B cell (primary cell): ENCODE results near the gene SAFB. TPM values are rescaled to one million over a fixed set of nuclear protein-coding genes. Genes with fewer than 3 reads are reported as not detected.

Source experiments
- ATAC-seq: fragments of 200-7000 bp; cut with Tn5 transposase; one replicate; pipeline ENCODE4 v1.10.0; 2021; ENCODE audit warnings: low read depth, mild to moderate bottlenecking, moderate number of reproducible peaks, moderate library complexity
- CTCF ChIA-PET: fragments of 350-600 bp; sonication (Branson Sonifier 250); formaldehyde crosslinking; loops from one replicate; lab custom pipeline; 2021; ENCODE audit warnings: antibody characterized with exemption, inconsistent platforms; lab: Charles Lee
- POLR2A ChIA-PET: fragments of 350-600 bp; sonication (Branson Sonifier 250); formaldehyde crosslinking; loops from one replicate; lab custom pipeline; 2021; ENCODE audit warnings: antibody characterized with exemption; lab: Charles Lee
- DNase-seq: peaks from one replicate; pipeline ENCODE4 v3.0.0; 2013
- H2AFZ ChIP-seq: 2 replicates; pipeline ENCODE4 v1.6.1; 2012; ENCODE audit warnings: mild to moderate bottlenecking, low read depth, low read length; ENCODE audit not compliant: insufficient read depth, poor library complexity, severe bottlenecking
- H3K27ac ChIP-seq, 2 donors: 1 replicate in 1 of 2; 2 replicates in 1 of 2; pipeline ENCODE4 v1.5.1; 2012 to 2013; ENCODE audit warnings: low read length in 2 of 2, mild to moderate bottlenecking in 2 of 2, moderate library complexity in 1 of 2
- H3K27me3 ChIP-seq, 4 experiments: fragments of 200-600 bp in 1 of 4; sonication (generic) in 1 of 4; replicated peaks in 1 of 4; 1 replicate in 2 of 4; 2 replicates in 2 of 4; pipeline versions ENCODE4 v1.6.1 to v1.7.0; 2013 to 2016; ENCODE audit warnings: low read length in 3 of 4, mild to moderate bottlenecking in 2 of 4, mixed read lengths in 1 of 4, moderate library complexity in 1 of 4; ENCODE audit not compliant: insufficient read depth in 4 of 4, control insufficient read depth in 3 of 4; ENCODE audit errors: control extremely low read depth in 1 of 4
- H3K36me3 ChIP-seq, 2 experiments: replicated peaks in 1 of 2; 1 replicate in 1 of 2; 2 replicates in 1 of 2; pipeline versions ENCODE4 v1.6.1 to v1.7.1; 2013; ENCODE audit warnings: low read length in 1 of 2; ENCODE audit not compliant: insufficient read depth in 2 of 2, control insufficient read depth in 1 of 2; ENCODE audit errors: control extremely low read depth in 1 of 2, extremely low read depth in 1 of 2
- H3K4me1 ChIP-seq, 2 donors: fragments of 200-600 bp in 1 of 2; sonication (generic) in 1 of 2; 1 replicate in 1 of 2; 2 replicates in 1 of 2; pipeline versions ENCODE4 v1.5.1 to v1.6.1; 2013 to 2017; ENCODE audit warnings: low read length in 2 of 2; ENCODE audit not compliant: control insufficient read depth in 2 of 2, insufficient read depth in 2 of 2
- H3K4me2 ChIP-seq: replicated peaks from 2 replicates; pipeline ENCODE3; 2012; ENCODE audit warnings: mild to moderate bottlenecking, low read depth, low read length; ENCODE audit not compliant: poor library complexity, severe bottlenecking
- H3K4me3 ChIP-seq, 5 experiments: fragments of 200-600 bp in 1 of 5; sonication (generic) in 1 of 5; 1 replicate in 3 of 5; 2 replicates in 2 of 5; pipeline versions ENCODE4 v1.5.1 to v1.7.0; 2011 to 2016; ENCODE audit warnings: low read length in 4 of 5, mild to moderate bottlenecking in 4 of 5, low read depth in 2 of 5, control low read depth in 1 of 5, moderate library complexity in 1 of 5; ENCODE audit not compliant: insufficient read depth in 1 of 5; ENCODE audit errors: control extremely low read depth in 1 of 5, extremely low read depth in 1 of 5
- H3K79me2 ChIP-seq: fragments of 200-600 bp; sonication (generic); one replicate; pipeline ENCODE4 v1.6.0; 2016; ENCODE audit warnings: low read length; ENCODE audit not compliant: control insufficient read depth, insufficient read depth
- H3K9ac ChIP-seq: fragments of 200-600 bp; sonication (generic); 2 replicates; pipeline ENCODE4 v1.6.1; 2017; ENCODE audit warnings: mild to moderate bottlenecking, low read length, moderate library complexity
- H3K9me3 ChIP-seq, 3 donors: one replicate each; pipeline versions ENCODE4 v1.6.1 to v1.7.1; 2013; ENCODE audit warnings: low read length in 2 of 3; ENCODE audit not compliant: control insufficient read depth in 2 of 3, insufficient read depth in 1 of 3; ENCODE audit errors: control extremely low read depth in 1 of 3
- H4K20me1 ChIP-seq: 2 replicates; pipeline ENCODE4 v1.6.0; 2012; ENCODE audit warnings: mild to moderate bottlenecking, low read length; ENCODE audit not compliant: insufficient read depth, control insufficient read depth, poor library complexity, severe bottlenecking
- H3K27ac Mint-ChIP-seq: one replicate; pipeline ENCODE4 v1.8.0; 2021; ENCODE audit warnings: mixed read lengths
- H3K27me3 Mint-ChIP-seq: one replicate; pipeline ENCODE4 v1.8.0; 2021; ENCODE audit warnings: mixed read lengths
- H3K4me1 Mint-ChIP-seq: one replicate; pipeline ENCODE4 v1.8.0; 2021; ENCODE audit warnings: mixed read lengths
- H3K4me3 Mint-ChIP-seq: one replicate; pipeline ENCODE4 v1.8.0; 2021; ENCODE audit warnings: mixed read lengths
- H3K9me3 Mint-ChIP-seq: one replicate; pipeline ENCODE4 v1.8.0; 2022; ENCODE audit warnings: mixed read lengths; ENCODE audit not compliant: insufficient read depth
- EZH2 ChIP-seq: IDR thresholded peaks from 2 replicates; pipeline ENCODE4 v1.6.1; 2012; ENCODE audit warnings: borderline replicate concordance, low read depth, mild to moderate bottlenecking, moderate library complexity, low read length; ENCODE audit not compliant: insufficient read depth, poor library complexity, severe bottlenecking
- WGBS: methylation state at CpG from one replicate; pipeline ENCODE4 v1.1.5; 2013; ENCODE audit warnings: missing lambda C conversion rate; ENCODE audit not compliant: insufficient coverage; 5-methylcytosine and 5-hydroxymethylcytosine counted together
- intact Hi-C: fragments of 100-400 bp; cut with micrococcal nuclease; formaldehyde crosslinking; loops from one replicate; pipeline ENCODE4 v1.10.0; 2022
- polyA plus RNA-seq: library from polyadenylated mRNA; depleted of rRNA; stranded (reverse); fragments of >200 nt; gene quantifications from 2 replicates; pipeline ENCODE4 v1.2.3, GENCODE V29; 2012
- total RNA-seq, 2 donors: library from RNA; stranded (reverse); fragments of 120-200 nt in 1 of 2; gene quantifications; 1 replicate in 1 of 2; 2 replicates in 1 of 2; pipeline versions ENCODE4 v1.2.3 to v1.2.4, GENCODE V29; 2013 to 2022
- TF ChIP-seq, protein P1 (sequence below): fragments of 200-600 bp; IDR thresholded peaks from one replicate; pipeline ENCODE4 v1.8.0; 2022; ENCODE audit warnings: antibody characterized with exemption, mild to moderate bottlenecking

Gene SAFB
- total and polyA plus RNA-seq, 2 donors (not counting 1 experiment from before 2014, with no cell fraction given): 91.0 to 221 TPM

DNA sequence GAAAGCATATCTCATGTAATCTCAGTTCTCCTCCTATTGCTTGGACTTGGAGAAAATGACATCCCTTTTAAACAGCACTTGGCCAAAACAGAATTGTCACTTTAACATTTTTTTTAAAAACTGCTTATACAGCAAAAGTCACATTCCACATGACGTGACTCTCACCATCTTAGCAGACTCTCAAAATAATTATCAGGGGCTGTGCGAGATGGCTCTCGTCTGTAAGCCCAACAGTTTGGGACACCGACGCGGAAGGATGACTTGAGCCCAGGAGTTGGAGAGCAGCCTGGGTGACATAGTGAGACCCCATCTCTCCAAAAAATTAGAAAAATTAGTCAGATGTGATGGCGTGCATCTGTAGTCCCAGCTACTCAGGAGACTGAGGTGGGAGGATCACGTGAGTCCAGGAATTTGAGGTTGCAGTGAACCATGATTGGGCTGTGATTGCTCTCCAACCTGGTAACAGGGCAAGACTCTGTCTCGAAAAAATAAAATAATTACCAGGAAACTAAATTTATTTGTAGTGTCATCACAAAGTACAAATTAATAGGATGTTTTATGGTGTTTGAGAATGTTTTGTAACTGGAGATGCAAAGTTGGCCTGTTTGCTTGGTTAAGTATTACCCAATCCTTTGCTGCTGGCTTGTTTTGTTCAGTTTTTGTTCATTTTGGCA lies 8.8 kb downstream of the SAFB start:
- no peak overlapping the region for H3K4me3 Mint-ChIP-seq
- Histone ChIP-seq H3K27ac (no peak overlapping the region), H2AFZ (no peak overlapping the region), H3K4me1 (peaks cover 34 to 43% of the 10 kb centered on the region in 2 donors), H3K27me3 (no peaks in the 10 kb centered on the region), H3K4me2 (no peak overlapping the region), H3K9me3 (no peaks in the 10 kb centered on the region), H3K79me2 (peaks cover 98% of the 10 kb centered on the region), H3K9ac (no peak overlapping the region), H3K4me3 (no peak overlapping the region), H4K20me1 (peaks cover 96% of the 10 kb centered on the region), H3K36me3 (peaks cover 9 to 62% of the 10 kb centered on the region in 2 experiments)
- TF ChIP-seq, protein P1, sequence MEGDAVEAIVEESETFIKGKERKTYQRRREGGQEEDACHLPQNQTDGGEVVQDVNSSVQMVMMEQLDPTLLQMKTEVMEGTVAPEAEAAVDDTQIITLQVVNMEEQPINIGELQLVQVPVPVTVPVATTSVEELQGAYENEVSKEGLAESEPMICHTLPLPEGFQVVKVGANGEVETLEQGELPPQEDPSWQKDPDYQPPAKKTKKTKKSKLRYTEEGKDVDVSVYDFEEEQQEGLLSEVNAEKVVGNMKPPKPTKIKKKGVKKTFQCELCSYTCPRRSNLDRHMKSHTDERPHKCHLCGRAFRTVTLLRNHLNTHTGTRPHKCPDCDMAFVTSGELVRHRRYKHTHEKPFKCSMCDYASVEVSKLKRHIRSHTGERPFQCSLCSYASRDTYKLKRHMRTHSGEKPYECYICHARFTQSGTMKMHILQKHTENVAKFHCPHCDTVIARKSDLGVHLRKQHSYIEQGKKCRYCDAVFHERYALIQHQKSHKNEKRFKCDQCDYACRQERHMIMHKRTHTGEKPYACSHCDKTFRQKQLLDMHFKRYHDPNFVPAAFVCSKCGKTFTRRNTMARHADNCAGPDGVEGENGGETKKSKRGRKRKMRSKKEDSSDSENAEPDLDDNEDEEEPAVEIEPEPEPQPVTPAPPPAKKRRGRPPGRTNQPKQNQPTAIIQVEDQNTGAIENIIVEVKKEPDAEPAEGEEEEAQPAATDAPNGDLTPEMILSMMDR: no peak
- no peak for TF ChIP-seq EZH2
- H3K27me3 Mint-ChIP-seq: no peaks in the 10 kb centered on the region
- ATAC-seq (no peak), DNase-seq (no peak)
- 85% methylated on average over 5 of the region's 9 CpGs for WGBS
- intact Hi-C loops: no loop called here
- CTCF ChIA-PET: no interaction called here
- POLR2A ChIA-PET: no interaction called here
- H3K27ac Mint-ChIP-seq: no peak overlapping the region
- no peaks in the 10 kb centered on the region for H3K9me3 Mint-ChIP-seq
- H3K4me1 Mint-ChIP-seq: peaks cover 67% of the 10 kb centered on the region

DNA sequence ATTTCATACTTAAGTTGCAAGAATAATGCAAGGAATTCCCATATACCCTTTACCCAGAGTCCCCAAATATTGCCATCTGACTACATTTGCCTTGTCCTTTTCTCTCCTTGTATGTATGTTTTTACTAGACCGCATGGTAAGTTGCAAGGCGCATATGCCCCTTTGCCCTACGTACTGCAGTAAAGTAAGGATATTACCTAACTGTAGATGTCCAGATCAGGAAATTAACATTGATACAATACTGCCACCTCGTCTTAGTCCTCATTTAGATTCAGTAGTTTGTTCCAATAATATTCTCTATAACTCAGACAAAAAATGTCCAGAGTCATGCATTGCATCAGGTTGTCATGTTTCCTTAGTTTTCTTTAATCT lies 9.3 kb downstream of the SAFB start:
- Mint-ChIP-seq H3K4me1 (peaks cover 63% of the 10 kb centered on the region), H3K27me3 (no peaks in the 10 kb centered on the region), H3K9me3 (no peaks in the 10 kb centered on the region), H3K4me3 (no peak overlapping the region), H3K27ac (no peak overlapping the region)
- Histone ChIP-seq H3K27me3 (no peaks in the 10 kb centered on the region), H3K79me2 (peaks cover 98% of the 10 kb centered on the region), H3K4me3 (no peak overlapping the region), H3K9me3 (no peaks in the 10 kb centered on the region), H3K4me1 (peaks cover 29 to 38% of the 10 kb centered on the region in 2 donors), H3K9ac (no peak overlapping the region), H4K20me1 (peaks cover 95% of the 10 kb centered on the region), H3K36me3 (peaks cover 7 to 57% of the 10 kb centered on the region in 2 experiments), H3K27ac (no peak overlapping the region), H2AFZ (no peak overlapping the region), H3K4me2 (no peak overlapping the region)
- no CpG with 5 or more reads among the region's 4 CpGs for WGBS
- DNase-seq: no peak
- ATAC-seq: no peak
- TF ChIP-seq, protein P1: no peak
- TF ChIP-seq EZH2: no peak
- intact Hi-C loops: no loop called here
- POLR2A ChIA-PET: no interaction called here
- CTCF ChIA-PET: no interaction called here
